Uterus (tissue), 2 donors: ENCODE results near the gene GPBP1L1.

Experiments
- POLR2A ChIP-seq, 2 donors: fragments of 450-650 bp; IDR thresholded peaks; one replicate each; pipeline ENCODE4 v1.6.1; 2016; ENCODE audit warnings: antibody characterized with exemption in 2 of 2, mild to moderate bottlenecking in 1 of 2, moderate library complexity in 1 of 2
- TF ChIP-seq, protein P1 (sequence below), 4 experiments: fragments of 200-600 bp in 2 of 4; fragments of 450-650 bp in 2 of 4; sonication (generic) in 2 of 4; IDR thresholded peaks; one replicate each; pipeline ENCODE4 v1.5.1; 2016 to 2019; ENCODE audit warnings: antibody characterized with exemption in 4 of 4, mild to moderate bottlenecking in 2 of 4, moderate library complexity in 1 of 4

DNA sequence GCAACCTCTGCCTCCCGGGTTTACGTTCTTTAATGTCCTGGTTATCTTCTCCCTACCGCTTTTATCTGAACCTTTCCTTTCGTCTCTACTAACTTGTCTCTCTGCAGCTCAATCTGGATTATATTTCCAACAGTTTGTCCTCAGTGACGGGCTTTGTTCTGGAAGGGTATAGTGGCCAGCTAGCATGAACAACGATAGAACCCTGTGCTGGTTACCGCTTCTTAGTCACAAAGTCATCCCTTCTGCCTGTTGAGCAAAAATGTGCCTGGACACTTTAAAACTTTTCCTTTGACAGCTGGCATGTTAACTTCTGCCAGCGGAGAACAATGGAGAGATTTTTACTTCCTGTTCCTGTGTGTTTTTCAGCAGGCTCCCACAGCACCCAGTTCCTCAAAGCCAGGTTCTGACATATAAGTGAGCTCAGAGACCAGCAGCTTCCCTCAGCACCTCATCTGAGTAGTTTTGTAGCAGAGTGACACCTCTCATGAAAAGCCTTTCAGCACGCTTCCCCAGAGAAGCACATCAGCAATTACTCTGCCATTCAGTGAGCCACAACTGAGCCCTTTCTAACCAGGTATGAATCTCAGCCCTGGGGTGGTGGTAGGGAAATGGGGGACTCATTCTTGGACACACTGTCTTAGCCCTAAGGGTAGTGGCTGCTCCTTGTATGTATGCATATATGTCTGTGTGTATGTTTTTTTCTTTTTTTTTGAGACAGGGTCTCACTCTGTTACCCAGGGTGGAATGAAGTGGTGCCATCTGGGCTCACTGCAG is 38.9 kb downstream of the GPBP1L1 start:
- TF ChIP-seq, protein P1, sequence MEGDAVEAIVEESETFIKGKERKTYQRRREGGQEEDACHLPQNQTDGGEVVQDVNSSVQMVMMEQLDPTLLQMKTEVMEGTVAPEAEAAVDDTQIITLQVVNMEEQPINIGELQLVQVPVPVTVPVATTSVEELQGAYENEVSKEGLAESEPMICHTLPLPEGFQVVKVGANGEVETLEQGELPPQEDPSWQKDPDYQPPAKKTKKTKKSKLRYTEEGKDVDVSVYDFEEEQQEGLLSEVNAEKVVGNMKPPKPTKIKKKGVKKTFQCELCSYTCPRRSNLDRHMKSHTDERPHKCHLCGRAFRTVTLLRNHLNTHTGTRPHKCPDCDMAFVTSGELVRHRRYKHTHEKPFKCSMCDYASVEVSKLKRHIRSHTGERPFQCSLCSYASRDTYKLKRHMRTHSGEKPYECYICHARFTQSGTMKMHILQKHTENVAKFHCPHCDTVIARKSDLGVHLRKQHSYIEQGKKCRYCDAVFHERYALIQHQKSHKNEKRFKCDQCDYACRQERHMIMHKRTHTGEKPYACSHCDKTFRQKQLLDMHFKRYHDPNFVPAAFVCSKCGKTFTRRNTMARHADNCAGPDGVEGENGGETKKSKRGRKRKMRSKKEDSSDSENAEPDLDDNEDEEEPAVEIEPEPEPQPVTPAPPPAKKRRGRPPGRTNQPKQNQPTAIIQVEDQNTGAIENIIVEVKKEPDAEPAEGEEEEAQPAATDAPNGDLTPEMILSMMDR (IDR thresholded peaks at IDR 0.05), result no peak
- no peak for TF ChIP-seq POLR2A (IDR thresholded peaks at IDR 0.05)
